DMS53 treated with DMSO at 0.1 percent for 48 hours (cell line): ENCODE measurements around the gene PRR20C.
"Not testable (repeated sequence)": the region's sequence is repeated elsewhere in the genome, so short reads cannot be mapped to it uniquely, and the experiment has no call there.

Experiments
- DNase-seq: peaks from one replicate; lab custom pipeline; 2025; ENCODE audit not compliant: unreplicated experiment; lab: John Stamatoyannopoulos, UW

Gene PRR20C

DNA sequence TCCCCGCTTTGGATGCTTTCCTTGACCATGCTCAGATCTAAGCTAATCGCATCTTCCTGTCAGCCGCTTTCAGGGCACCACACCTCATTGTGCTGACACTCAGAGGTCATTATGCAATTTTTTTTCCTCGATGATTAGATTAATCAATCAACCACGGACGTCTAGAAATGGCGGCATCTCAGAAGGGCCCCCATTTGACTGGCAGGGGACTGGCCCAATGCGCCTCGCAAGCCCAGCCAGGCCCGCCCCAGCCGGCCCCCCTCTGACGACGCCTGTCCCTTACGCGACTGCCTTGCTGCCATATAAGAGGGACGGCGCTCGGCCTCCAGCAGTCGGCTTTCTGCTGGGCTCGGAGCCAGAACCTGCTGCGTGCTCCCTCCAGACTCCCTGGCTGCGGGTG lies at the start of gene PRR20C:
PRR20C (plus strand) TSS at position 301 of the 400 bp plus-strand sequence. CDS start 387 bp downstream, outside the sequence.
- not testable (repeated sequence) for DNase-seq

GRCh38 chr13:57114945-57115344 lies 38.9 kb upstream of the PRR20C start:
- DNase-seq = no peak

DNA sequence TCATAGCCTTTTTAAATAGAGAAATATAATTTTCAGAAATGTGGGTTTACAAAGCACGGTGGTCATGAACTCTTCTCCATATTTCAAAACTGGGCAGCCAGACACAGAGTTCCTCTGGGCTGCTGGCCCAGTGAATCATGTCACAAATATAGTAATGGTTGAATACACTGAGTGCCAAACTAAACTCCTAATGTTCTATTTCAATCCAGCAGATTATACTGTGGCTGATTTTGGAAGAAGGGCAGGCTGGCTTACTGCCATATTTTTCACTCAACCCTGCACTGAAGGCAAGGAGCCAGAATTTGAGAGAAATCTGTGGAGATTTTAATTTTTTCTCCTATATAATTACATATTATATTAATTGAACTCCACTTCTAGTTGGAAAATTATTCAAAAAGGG lies 30.2 kb upstream of the PRR20C start:
- DNase-seq = no peak

- no peak for DNase-seq
These were observed 25.0 kb upstream of the PRR20C start for GRCh38 chr13:57128909-57129308.

GRCh38 chr13:57136093-57136492 lies 17.8 kb upstream of the PRR20C start:
- no peak for DNase-seq

GRCh38 chr13:57137585-57137984 lies 16.3 kb upstream of the PRR20C start:
- DNase-seq = no peak

- DNase-seq = no peak
These were observed 14.9 kb upstream of the PRR20C start for GRCh38 chr13:57138988-57139387.

DNA sequence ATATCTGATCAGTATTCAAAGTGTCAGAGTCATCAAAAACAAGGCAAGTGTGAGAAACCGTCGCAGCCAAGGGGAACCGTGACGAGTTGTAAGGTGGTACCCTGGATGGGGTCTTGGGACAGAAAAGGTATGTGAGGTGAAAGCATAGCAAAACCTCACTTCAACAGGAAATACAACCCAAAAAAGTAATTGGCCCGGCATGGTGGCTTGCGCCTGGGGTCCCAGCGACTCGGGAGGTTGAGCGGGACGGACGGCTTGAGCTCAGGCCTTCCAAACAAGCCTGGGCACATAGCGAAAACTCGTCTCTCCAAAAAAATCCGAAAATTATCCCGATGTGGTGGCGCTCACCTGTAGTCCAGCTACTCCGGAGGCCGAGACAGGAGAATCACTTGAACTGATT lies 14.1 kb upstream of the PRR20C start:
- DNase-seq = not testable (repeated sequence)

GRCh38 chr13:57140235-57140968 lies 13.5 kb upstream of the PRR20C start, which contains the start of gene PRR20A:
TSS of gene PRR20A (plus strand) at chr13:57140918. CDS start at chr13:57141305, 387 bp downstream.
- not testable (repeated sequence) for DNase-seq

DNA sequence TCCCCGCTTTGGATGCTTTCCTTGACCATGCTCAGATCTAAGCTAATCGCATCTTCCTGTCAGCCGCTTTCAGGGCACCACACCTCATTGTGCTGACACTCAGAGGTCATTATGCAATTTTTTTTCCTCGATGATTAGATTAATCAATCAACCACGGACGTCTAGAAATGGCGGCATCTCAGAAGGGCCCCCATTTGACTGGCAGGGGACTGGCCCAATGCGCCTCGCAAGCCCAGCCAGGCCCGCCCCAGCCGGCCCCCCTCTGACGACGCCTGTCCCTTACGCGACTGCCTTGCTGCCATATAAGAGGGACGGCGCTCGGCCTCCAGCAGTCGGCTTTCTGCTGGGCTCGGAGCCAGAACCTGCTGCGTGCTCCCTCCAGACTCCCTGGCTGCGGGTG lies 6.7 kb upstream of the PRR20C start, which contains the start of gene PRR20B:
PRR20B (plus strand) TSS at position 301 of the 400 bp plus-strand sequence. CDS start 387 bp downstream, outside the sequence.
- DNase-seq = not testable (repeated sequence)

DNA sequence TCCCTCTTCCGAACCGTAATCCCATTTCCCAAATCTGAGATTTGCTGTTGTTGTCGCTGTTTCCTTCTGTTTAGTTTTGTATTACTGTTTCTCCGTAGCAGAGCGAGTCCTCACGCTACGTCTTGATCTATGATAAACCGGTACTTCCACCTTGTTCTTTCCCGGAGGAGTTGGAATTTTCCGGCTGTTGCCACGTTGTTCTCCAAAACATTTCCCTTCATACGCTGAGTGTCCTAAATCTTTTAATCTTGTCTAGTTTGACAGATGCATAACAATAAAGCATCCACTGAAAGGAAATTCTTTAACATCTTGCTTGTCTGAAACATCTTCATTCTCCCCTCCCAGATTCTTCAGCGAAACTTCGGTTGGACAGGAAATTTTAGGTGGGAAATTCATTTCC lies 5.8 kb upstream of the PRR20C start:
- DNase-seq = not testable (repeated sequence)

GRCh38 chr13:57160332-57160731 lies 6.5 kb downstream of the PRR20C start, which contains the start of gene PRR20D:
TSS of gene PRR20D (plus strand) at chr13:57160632. CDS start at chr13:57161019, 387 bp downstream.
- DNase-seq = not testable (repeated sequence)

GRCh38 chr13:57166897-57167296 lies 13.0 kb downstream of the PRR20C start, which contains the start of gene PRR20E:
TSS of gene PRR20E (plus strand) at chr13:57167197. CDS start at chr13:57167584, 387 bp downstream.
- DNase-seq = not testable (repeated sequence)

DNA sequence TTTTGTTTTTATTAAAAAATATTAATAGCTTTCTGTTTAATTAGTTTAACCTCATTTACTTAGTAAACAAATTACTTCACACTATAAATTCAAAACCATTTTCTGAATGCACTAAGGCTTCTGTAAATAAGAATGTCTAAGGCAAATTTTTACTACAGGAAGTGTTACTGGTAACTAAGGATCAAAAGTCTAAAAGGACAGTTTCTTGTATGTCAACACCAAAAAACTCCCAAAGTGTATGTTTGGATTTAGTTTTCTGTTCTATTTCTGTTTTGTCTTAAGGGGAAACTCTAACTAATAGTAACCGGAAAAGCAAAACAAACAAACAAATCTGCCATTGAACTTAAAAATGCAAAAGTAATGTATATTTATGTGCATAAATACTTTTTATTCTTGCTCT lies 37.8 kb downstream of the PRR20C start:
- DNase-seq = no peak
